HCT116 (cell line): Measurements from ENCODE around the gene HSCB. TPM values are rescaled to one million over a fixed set of nuclear protein-coding genes. Genes with fewer than 3 reads are reported as not detected.

Source experiments
- total RNA-seq: library from RNA; stranded (reverse); gene quantifications from one replicate; pipeline ENCODE4 v1.2.1, GENCODE V29; 2021; ENCODE audit not compliant: unreplicated experiment

Gene HSCB
- total RNA-seq, 1 experiment from 2014 or later, result 14.5 TPM

Other genes with a start within 250 kb of the HSCB start
- gene TTC28, start 62.2 kb upstream of the HSCB start, total RNA-seq, result 0.12 TPM
- 47.1 TPM for gene CHEK2, start 219 bp upstream of the HSCB start, total RNA-seq
- 22.1 TPM for gene CCDC117, start 30.7 kb downstream of the HSCB start, total RNA-seq
- gene XBP1, start 58.5 kb downstream of the HSCB start, total RNA-seq, result 81.3 TPM
- gene ZNRF3, start 141.5 kb downstream of the HSCB start, total RNA-seq, result 12.2 TPM